ENCODE data around the gene ECM2. TPM values are rescaled to one million over a fixed set of nuclear protein-coding genes. Genes with fewer than 3 reads are reported as not detected.
"Not testable (repeated sequence)": the region's sequence is repeated elsewhere in the genome, so short reads cannot be mapped to it uniquely, and the experiment has no call there.

Gene ECM2
- 10 to 100 TPM; 63.6 to 78.7 TPM for total RNA-seq

DNA sequence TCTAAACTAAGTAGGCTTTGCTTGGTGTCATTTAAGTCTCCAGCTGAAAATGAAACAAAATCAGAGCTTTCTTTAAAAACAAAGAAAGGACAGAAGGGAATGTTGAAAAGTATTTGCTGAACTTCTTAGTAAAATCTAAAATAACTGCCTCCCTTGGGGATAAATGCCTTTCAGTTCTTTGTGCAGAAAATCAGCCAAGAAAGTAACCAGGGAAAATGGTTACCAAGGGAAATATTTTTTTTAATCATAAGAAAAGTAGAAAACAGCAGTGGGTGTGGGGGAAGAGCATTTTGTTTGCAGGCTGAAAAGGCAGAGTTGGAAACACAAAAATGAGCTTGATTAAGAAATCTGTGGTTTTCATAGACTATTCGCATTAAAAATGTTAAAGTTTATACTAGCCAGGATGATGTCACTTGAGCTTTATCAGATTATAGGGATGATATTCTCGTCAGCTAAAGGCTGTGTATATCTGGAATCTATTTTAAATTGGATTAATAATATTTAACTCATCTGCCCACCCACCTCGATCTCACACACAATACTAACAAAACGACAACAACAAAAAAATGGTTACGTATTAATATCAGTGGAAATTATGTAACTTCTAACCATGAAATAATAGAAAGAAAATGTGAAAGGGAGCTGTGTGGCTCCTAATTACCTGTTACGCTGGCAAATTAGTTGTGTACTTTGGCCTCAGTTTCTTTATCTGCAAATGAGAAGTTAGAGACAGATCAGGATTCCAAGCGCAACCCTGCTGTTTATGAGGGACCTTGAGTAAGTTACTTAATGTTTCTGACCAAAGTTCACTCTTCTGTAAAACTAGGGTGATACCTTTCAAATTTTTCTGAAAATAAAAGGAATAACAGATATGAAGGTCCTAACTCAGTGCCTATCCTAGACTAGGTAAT lies at the start of gene ECM2:
TSS of gene ECM2 (minus strand) at position 51 of the 911 bp plus-strand sequence. CDS start 13,124 bp downstream, outside the sequence.
- peak within 1 kb of the TSS; percentile 75 for H3K4me3 ChIP-seq
- peak within 1 kb of the TSS; percentile 69 to 92 for H3K27ac ChIP-seq
- ATAC-seq (ENCODE audit: insufficient number of reproducible peaks, low FRiP score, low read depth), result peak; percentile 66

DNA sequence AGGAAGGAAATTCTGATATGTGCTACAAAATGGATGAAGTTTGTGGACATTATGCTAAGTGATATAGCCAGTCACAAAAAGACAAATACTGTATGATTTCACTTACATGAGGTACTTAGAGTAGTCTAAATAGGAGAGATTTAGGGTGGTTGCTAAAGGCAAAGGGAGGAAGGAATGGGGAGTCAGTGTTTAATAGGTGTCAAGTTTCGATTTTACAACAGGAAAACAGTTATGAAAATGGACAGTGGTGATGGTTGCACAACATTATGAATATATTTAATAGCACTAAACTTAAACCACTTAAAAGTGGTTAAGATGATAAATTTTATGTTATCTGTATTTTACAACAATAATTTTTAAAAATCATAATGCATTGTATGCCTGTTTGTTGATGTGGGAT lies 40.4 kb upstream of the ECM2 start:
- Histone ChIP-seq H3K9me3 (peaks cover 2% of the 10 kb centered on the region), H3K27ac (no peak overlapping the region), H3K27me3 (replicated peaks; ENCODE audit: insufficient read depth) (no peaks in the 10 kb centered on the region), H3K4me3 (no peak overlapping the region), H3K36me3 (no peaks in the 10 kb centered on the region), H3K4me1 (ENCODE audit: control insufficient read depth in 1 of 2, low read depth in 2 of 2) (peaks cover 0 to 4% of the 10 kb centered on the region in 2 donors)
- DNase-seq (ENCODE audit: low spot score), result no peak
- no peak for ATAC-seq (ENCODE audit: insufficient number of reproducible peaks, low FRiP score, low read depth)
- TF ChIP-seq, protein P1, sequence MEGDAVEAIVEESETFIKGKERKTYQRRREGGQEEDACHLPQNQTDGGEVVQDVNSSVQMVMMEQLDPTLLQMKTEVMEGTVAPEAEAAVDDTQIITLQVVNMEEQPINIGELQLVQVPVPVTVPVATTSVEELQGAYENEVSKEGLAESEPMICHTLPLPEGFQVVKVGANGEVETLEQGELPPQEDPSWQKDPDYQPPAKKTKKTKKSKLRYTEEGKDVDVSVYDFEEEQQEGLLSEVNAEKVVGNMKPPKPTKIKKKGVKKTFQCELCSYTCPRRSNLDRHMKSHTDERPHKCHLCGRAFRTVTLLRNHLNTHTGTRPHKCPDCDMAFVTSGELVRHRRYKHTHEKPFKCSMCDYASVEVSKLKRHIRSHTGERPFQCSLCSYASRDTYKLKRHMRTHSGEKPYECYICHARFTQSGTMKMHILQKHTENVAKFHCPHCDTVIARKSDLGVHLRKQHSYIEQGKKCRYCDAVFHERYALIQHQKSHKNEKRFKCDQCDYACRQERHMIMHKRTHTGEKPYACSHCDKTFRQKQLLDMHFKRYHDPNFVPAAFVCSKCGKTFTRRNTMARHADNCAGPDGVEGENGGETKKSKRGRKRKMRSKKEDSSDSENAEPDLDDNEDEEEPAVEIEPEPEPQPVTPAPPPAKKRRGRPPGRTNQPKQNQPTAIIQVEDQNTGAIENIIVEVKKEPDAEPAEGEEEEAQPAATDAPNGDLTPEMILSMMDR (IDR thresholded peaks at IDR 0.05), result no peak

More for the DNA sequence above, at the start of gene ECM2:
- H3K4me1 ChIP-seq (ENCODE audit: control insufficient read depth in 1 of 2, low read depth in 2 of 2), result peaks cover 16 to 19% of the 10 kb centered on the region in 2 donors
- TF ChIP-seq, protein P1 (IDR thresholded peaks at IDR 0.05), result no peak
- H3K9me3 ChIP-seq, result peaks cover 5% of the 10 kb centered on the region
- H3K27me3 ChIP-seq (replicated peaks; ENCODE audit: insufficient read depth), result no peaks in the 10 kb centered on the region
- no peaks in the 10 kb centered on the region for H3K36me3 ChIP-seq
- no peak for DNase-seq (ENCODE audit: low spot score)

GRCh38 chr9:92573612-92574011 lies 37.8 kb upstream of the ECM2 start:
- ATAC-seq (ENCODE audit: insufficient number of reproducible peaks, low FRiP score, low read depth); H3K4me3 ChIP-seq; H3K27ac ChIP-seq; DNase-seq (ENCODE audit: low spot score); H3K27me3 ChIP-seq (replicated peaks; ENCODE audit: insufficient read depth); H3K9me3 ChIP-seq; H3K4me1 ChIP-seq (ENCODE audit: control insufficient read depth in 1 of 2, low read depth in 2 of 2); H3K36me3 ChIP-seq: not testable (repeated sequence)

DNA sequence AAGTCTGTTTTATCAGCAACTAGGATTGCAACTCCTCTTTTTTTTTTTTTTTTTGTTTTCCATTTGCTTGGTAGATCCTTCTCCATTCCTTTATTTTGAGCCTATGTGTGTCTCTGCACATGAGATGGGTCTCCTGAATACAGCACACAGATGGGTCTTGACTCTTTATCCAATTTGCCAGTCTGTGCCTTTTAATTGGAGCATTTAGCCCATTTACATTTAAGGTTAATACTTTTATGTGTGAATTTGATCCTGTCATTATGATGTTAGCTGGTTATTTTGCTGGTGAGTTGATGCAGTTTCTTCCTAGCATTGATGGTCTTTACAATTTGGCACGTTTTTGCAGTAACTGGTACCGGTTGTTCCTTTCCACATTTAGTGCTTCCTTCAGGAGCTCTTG lies 36.1 kb upstream of the ECM2 start:
- H3K27ac ChIP-seq; H3K4me3 ChIP-seq; H3K9me3 ChIP-seq; DNase-seq (ENCODE audit: low spot score); H3K4me1 ChIP-seq (ENCODE audit: control insufficient read depth in 1 of 2, low read depth in 2 of 2); H3K27me3 ChIP-seq (replicated peaks; ENCODE audit: insufficient read depth); H3K36me3 ChIP-seq; ATAC-seq (ENCODE audit: insufficient number of reproducible peaks, low FRiP score, low read depth): not testable (repeated sequence)

DNA sequence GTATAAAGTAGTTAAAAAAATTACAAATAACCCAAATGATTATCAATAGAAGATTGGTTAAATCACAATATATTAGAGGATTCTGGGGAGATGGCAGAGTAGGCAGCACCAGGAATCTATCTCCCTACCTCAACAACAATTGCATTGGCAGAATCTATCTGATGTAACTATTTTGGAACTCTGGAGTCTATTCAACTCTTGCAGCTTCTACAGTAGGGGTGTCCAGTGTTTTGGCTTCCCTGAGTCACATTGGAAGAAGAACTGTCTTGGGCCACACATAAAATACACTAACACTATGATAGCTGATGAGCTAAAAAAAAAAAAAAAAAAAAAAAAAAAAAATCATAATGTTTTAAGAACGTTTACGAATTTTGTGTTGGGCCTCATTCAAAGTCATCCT lies 29.2 kb upstream of the ECM2 start:
- peaks cover 10 to 30% of the 10 kb centered on the region in 2 donors for H3K4me1 ChIP-seq (ENCODE audit: control insufficient read depth in 1 of 2, low read depth in 2 of 2)
- H3K27me3 ChIP-seq (replicated peaks; ENCODE audit: insufficient read depth), result no peaks in the 10 kb centered on the region
- ATAC-seq (ENCODE audit: insufficient number of reproducible peaks, low FRiP score, low read depth), result no peak
- DNase-seq (ENCODE audit: low spot score), result no peak
- H3K9me3 ChIP-seq, result no peaks in the 10 kb centered on the region
- TF ChIP-seq, protein P1 (IDR thresholded peaks at IDR 0.05), result no peak
- no peak overlapping the region for H3K4me3 ChIP-seq
- no peak overlapping the region for H3K27ac ChIP-seq
- H3K36me3 ChIP-seq, result no peaks in the 10 kb centered on the region

- DNase-seq (ENCODE audit: low spot score) (no peak), ATAC-seq (ENCODE audit: insufficient number of reproducible peaks, low FRiP score, low read depth) (no peak)
- Histone ChIP-seq H3K4me3 (no peak overlapping the region), H3K36me3 (no peaks in the 10 kb centered on the region), H3K9me3 (no peaks in the 10 kb centered on the region), H3K27me3 (replicated peaks; ENCODE audit: insufficient read depth) (no peaks in the 10 kb centered on the region), H3K4me1 (ENCODE audit: control insufficient read depth in 1 of 2, low read depth in 2 of 2) (peaks cover 10 to 30% of the 10 kb centered on the region in 2 donors), H3K27ac (peak overlapping the region in 1 of 2 donors; percentile 42)
- TF ChIP-seq, protein P1 (IDR thresholded peaks at IDR 0.05), result no peak
Measured at GRCh38 chr9:92564504-92564903, 28.7 kb upstream of the ECM2 start.
